Liver (tissue), 9 donors: ENCODE data around the gene KANSL1. TPM values are rescaled to one million over a fixed set of nuclear protein-coding genes. Genes with fewer than 3 reads are reported as not detected.

Experiments
- DNase-seq: peaks from one replicate; pipeline ENCODE4 v3.0.0-alpha.2; 2017; ENCODE audit warnings: low spot score
- H3K27ac ChIP-seq, 2 donors: one replicate each; pipeline ENCODE4 v1.7.0; 2013; ENCODE audit warnings: inconsistent platforms in 2 of 2, low read length in 2 of 2, control low read depth in 1 of 2, low read depth in 1 of 2, mild to moderate bottlenecking in 1 of 2
- H3K27me3 ChIP-seq, 4 donors: one replicate each; pipeline versions ENCODE4 v1.6.1 to v1.7.0; 2013; ENCODE audit warnings: low read length in 3 of 4, inconsistent platforms in 1 of 4, mild to moderate bottlenecking in 1 of 4, moderate library complexity in 1 of 4; ENCODE audit not compliant: control insufficient read depth in 4 of 4, insufficient read depth in 4 of 4
- H3K36me3 ChIP-seq, 4 donors: one replicate each; pipeline versions ENCODE4 v1.6.1 to v1.7.0; 2013; ENCODE audit warnings: low read length in 3 of 4, mild to moderate bottlenecking in 3 of 4, low read depth in 1 of 4, moderate library complexity in 1 of 4; ENCODE audit not compliant: control insufficient read depth in 4 of 4, insufficient read depth in 3 of 4
- H3K4me1 ChIP-seq, 4 donors: one replicate each; pipeline versions ENCODE4 v1.6.1 to v1.7.0; 2013; ENCODE audit warnings: low read length in 3 of 4, mild to moderate bottlenecking in 3 of 4, moderate library complexity in 1 of 4; ENCODE audit not compliant: control insufficient read depth in 4 of 4, insufficient read depth in 4 of 4
- H3K4me3 ChIP-seq, 3 donors: one replicate each; pipeline versions ENCODE4 v1.6.1 to v1.7.0; 2013; ENCODE audit warnings: low read length in 3 of 3, control low read depth in 1 of 3, low read depth in 1 of 3, mild to moderate bottlenecking in 1 of 3
- H3K9ac ChIP-seq, 2 donors: one replicate each; pipeline ENCODE4 v1.7.0; 2013; ENCODE audit warnings: low read length in 2 of 2, mild to moderate bottlenecking in 2 of 2, moderate library complexity in 2 of 2, control low read depth in 1 of 2, low read depth in 1 of 2
- H3K9me3 ChIP-seq, 4 donors: one replicate each; pipeline versions ENCODE4 v1.6.1 to v1.7.0; 2013; ENCODE audit warnings: low read length in 3 of 4; ENCODE audit not compliant: control insufficient read depth in 4 of 4
- FOXA1 ChIP-seq: IDR thresholded peaks from 2 replicates; pipeline ENCODE4 v1.6.1; 2016; ENCODE audit warnings: antibody characterized with exemption
- GABPA ChIP-seq, 2 donors: IDR thresholded peaks in 1 of 2; conservative IDR thresholded peaks in 1 of 2; 2 replicates each; pipeline ENCODE4 v1.6.1; 2016; ENCODE audit warnings: antibody characterized with exemption in 2 of 2, mild to moderate bottlenecking in 1 of 2, moderate library complexity in 1 of 2
- HNF4A ChIP-seq, 2 donors: conservative IDR thresholded peaks; 2 replicates each; pipeline ENCODE4 v1.6.1; 2016; ENCODE audit warnings: antibody characterized with exemption in 2 of 2, mild to moderate bottlenecking in 2 of 2
- HNF4G ChIP-seq: IDR thresholded peaks from 2 replicates; pipeline ENCODE4 v1.6.1; 2016; ENCODE audit warnings: antibody characterized with exemption
- JUND ChIP-seq, 2 donors: IDR thresholded peaks; 2 replicates each; pipeline ENCODE4 v1.6.1; 2016; ENCODE audit warnings: antibody characterized with exemption in 2 of 2
- NR2F2 ChIP-seq: IDR thresholded peaks from 2 replicates; pipeline ENCODE4 v1.6.1; 2016; ENCODE audit warnings: antibody characterized with exemption
- RAD21 ChIP-seq, 2 donors: IDR thresholded peaks; 2 replicates each; pipeline ENCODE4 v1.6.1; 2016; ENCODE audit warnings: antibody characterized with exemption in 2 of 2, mild to moderate bottlenecking in 2 of 2
- RXRA ChIP-seq, 2 donors: IDR thresholded peaks; 2 replicates each; pipeline ENCODE4 v1.6.1; 2017 to 2018; ENCODE audit warnings: antibody characterized with exemption in 2 of 2, mild to moderate bottlenecking in 1 of 2
- SP1 ChIP-seq: IDR thresholded peaks from 2 replicates; pipeline ENCODE4 v1.6.1; 2018; ENCODE audit warnings: antibody characterized with exemption, mild to moderate bottlenecking
- YY1 ChIP-seq: IDR thresholded peaks from 2 replicates; pipeline ENCODE4 v1.6.1; 2016; ENCODE audit warnings: antibody characterized with exemption, mild to moderate bottlenecking
- WGBS: extraction: QIAGEN DNeasy Blood & Tissue Kit; methylation state at CpG from one replicate; pipeline ENCODE4 v1.1.7; 2013; 5-methylcytosine and 5-hydroxymethylcytosine counted together
- polyA plus RNA-seq, 2 donors: library from polyadenylated mRNA; stranded (reverse) in 1 of 2; unstranded in 1 of 2; fragments of 200-250 nt in 1 of 2; fragments of >200 nt in 1 of 2; fragmentation: Nextera tagmentation in 1 of 2; extraction: Ambion mirVana in 1 of 2; gene quantifications; one replicate each; pipeline versions ENCODE4 v1.2.1 to v1.2.3, GENCODE V29; 2013 to 2015
- total RNA-seq, 2 donors: library from RNA; depleted of rRNA; stranded (reverse); fragments of >200 nt; gene quantifications; one replicate each; pipeline ENCODE4 v1.2.3, GENCODE V29; 2014
- TF ChIP-seq, protein P1 (sequence below): fragments of 150-350 bp; IDR thresholded peaks from 2 replicates; pipeline ENCODE4 v1.5.1; 2017; ENCODE audit warnings: improper control_type of control experiment, low read depth, low read length; ENCODE audit not compliant: missing input control
- TF ChIP-seq, protein P2 (sequence below): IDR thresholded peaks from 2 replicates; pipeline ENCODE4 v1.6.1; 2016; ENCODE audit warnings: antibody characterized with exemption
- TF ChIP-seq, protein P3 (sequence below): IDR thresholded peaks from 2 replicates; pipeline ENCODE4 v1.6.1; 2016; ENCODE audit warnings: antibody characterized with exemption
- TF ChIP-seq, protein P4 (sequence below): IDR thresholded peaks from 2 replicates; pipeline ENCODE4 v1.6.1; 2016; ENCODE audit warnings: antibody characterized with exemption
- TF ChIP-seq, protein P5 (sequence below): IDR thresholded peaks from 2 replicates; pipeline ENCODE4 v1.6.1; 2016; ENCODE audit warnings: antibody characterized with exemption, mild to moderate bottlenecking
- donor health status: healthy.
- donor health status: healthy.
- donor health status: healthy.
- donor health status: healthy.
- donor health status: healthy.

The KANSL1 gene
- total and polyA plus RNA-seq, 4 donors, result 5.5 to 86.3 (median 24.0) TPM

DNA sequence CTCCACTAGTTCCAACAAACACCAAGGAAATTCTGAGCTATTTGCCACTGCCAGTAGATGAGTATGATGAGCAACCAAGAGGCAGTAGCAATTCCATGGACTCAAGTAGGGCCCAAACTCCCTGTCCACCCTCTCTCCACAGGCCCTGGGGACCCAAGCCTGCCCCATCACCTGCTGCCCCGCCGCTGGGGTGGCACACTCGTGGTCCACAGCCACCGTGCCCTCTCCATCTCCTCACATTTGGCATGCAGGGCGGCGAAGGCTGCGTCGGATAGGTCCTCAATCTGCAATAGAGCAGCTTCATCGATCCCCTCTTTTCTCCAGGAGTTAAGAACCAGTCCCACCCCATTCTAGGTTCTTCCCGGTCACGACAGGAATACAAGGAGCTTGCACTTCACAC is 160.3 kb downstream of the KANSL1 start:
- TF ChIP-seq JUND (IDR thresholded peaks at IDR 0.05) (no peak), YY1 (no peak), RXRA (IDR thresholded peaks at IDR 0.05) (no peak), SP1 (no peak), FOXA1 (no peak)
- TF ChIP-seq, protein P1, sequence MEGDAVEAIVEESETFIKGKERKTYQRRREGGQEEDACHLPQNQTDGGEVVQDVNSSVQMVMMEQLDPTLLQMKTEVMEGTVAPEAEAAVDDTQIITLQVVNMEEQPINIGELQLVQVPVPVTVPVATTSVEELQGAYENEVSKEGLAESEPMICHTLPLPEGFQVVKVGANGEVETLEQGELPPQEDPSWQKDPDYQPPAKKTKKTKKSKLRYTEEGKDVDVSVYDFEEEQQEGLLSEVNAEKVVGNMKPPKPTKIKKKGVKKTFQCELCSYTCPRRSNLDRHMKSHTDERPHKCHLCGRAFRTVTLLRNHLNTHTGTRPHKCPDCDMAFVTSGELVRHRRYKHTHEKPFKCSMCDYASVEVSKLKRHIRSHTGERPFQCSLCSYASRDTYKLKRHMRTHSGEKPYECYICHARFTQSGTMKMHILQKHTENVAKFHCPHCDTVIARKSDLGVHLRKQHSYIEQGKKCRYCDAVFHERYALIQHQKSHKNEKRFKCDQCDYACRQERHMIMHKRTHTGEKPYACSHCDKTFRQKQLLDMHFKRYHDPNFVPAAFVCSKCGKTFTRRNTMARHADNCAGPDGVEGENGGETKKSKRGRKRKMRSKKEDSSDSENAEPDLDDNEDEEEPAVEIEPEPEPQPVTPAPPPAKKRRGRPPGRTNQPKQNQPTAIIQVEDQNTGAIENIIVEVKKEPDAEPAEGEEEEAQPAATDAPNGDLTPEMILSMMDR, result no peak
- Histone ChIP-seq H3K36me3 (peaks cover 16 to 82% (median 69%) of the 10 kb centered on the region in 4 donors), H3K9me3 (no peaks in the 10 kb centered on the region), H3K27ac (no peak overlapping the region), H3K27me3 (no peaks in the 10 kb centered on the region), H3K4me3 (no peak overlapping the region), H3K4me1 (no peaks in the 10 kb centered on the region), H3K9ac (no peak overlapping the region)
- 97% methylated on average over 11 of the region's 11 CpGs for WGBS
- no peak for DNase-seq

DNA sequence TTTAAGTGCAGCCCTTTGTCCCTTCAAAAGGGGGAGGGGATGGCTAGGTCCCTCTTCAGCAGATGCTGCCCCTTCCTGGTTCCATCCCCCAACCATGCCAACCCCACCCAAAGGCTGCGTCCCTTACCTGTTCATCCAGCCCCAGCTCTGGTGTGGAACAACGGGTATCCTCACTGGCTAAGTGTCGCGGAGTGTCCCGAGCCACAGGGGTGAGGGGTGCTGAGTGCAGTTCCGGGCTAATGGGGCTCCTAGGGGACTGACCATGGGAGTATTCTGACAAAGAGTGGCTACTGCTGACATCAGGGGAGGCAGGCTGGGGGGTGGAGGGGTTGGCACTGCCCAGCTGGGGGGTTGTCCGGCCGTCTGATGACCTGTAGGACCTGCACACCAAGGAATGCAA is 161.3 kb downstream of the KANSL1 start:
- 88% methylated on average over 8 of the region's 8 CpGs for WGBS
- Histone ChIP-seq H3K4me3 (no peak overlapping the region), H3K36me3 (peaks cover 16 to 72% (median 61%) of the 10 kb centered on the region in 4 donors), H3K27me3 (no peaks in the 10 kb centered on the region), H3K27ac (no peak overlapping the region), H3K4me1 (no peaks in the 10 kb centered on the region), H3K9ac (no peak overlapping the region), H3K9me3 (no peaks in the 10 kb centered on the region)
- no peak for TF ChIP-seq JUND (IDR thresholded peaks at IDR 0.05)
- TF ChIP-seq, protein P2, sequence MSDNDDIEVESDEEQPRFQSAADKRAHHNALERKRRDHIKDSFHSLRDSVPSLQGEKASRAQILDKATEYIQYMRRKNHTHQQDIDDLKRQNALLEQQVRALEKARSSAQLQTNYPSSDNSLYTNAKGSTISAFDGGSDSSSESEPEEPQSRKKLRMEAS, result no peak
- TF ChIP-seq, protein P3, sequence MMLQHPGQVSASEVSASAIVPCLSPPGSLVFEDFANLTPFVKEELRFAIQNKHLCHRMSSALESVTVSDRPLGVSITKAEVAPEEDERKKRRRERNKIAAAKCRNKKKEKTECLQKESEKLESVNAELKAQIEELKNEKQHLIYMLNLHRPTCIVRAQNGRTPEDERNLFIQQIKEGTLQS, result no peak
- TF ChIP-seq, protein P4, sequence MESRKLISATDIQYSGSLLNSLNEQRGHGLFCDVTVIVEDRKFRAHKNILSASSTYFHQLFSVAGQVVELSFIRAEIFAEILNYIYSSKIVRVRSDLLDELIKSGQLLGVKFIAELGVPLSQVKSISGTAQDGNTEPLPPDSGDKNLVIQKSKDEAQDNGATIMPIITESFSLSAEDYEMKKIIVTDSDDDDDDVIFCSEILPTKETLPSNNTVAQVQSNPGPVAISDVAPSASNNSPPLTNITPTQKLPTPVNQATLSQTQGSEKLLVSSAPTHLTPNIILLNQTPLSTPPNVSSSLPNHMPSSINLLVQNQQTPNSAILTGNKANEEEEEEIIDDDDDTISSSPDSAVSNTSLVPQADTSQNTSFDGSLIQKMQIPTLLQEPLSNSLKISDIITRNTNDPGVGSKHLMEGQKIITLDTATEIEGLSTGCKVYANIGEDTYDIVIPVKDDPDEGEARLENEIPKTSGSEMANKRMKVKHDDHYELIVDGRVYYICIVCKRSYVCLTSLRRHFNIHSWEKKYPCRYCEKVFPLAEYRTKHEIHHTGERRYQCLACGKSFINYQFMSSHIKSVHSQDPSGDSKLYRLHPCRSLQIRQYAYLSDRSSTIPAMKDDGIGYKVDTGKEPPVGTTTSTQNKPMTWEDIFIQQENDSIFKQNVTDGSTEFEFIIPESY, result no peak
- no peak for TF ChIP-seq FOXA1
- TF ChIP-seq RAD21 (IDR thresholded peaks at IDR 0.05), result no peak
- no peak for TF ChIP-seq RXRA (IDR thresholded peaks at IDR 0.05)
- no peak for TF ChIP-seq SP1
- TF ChIP-seq, protein P5, sequence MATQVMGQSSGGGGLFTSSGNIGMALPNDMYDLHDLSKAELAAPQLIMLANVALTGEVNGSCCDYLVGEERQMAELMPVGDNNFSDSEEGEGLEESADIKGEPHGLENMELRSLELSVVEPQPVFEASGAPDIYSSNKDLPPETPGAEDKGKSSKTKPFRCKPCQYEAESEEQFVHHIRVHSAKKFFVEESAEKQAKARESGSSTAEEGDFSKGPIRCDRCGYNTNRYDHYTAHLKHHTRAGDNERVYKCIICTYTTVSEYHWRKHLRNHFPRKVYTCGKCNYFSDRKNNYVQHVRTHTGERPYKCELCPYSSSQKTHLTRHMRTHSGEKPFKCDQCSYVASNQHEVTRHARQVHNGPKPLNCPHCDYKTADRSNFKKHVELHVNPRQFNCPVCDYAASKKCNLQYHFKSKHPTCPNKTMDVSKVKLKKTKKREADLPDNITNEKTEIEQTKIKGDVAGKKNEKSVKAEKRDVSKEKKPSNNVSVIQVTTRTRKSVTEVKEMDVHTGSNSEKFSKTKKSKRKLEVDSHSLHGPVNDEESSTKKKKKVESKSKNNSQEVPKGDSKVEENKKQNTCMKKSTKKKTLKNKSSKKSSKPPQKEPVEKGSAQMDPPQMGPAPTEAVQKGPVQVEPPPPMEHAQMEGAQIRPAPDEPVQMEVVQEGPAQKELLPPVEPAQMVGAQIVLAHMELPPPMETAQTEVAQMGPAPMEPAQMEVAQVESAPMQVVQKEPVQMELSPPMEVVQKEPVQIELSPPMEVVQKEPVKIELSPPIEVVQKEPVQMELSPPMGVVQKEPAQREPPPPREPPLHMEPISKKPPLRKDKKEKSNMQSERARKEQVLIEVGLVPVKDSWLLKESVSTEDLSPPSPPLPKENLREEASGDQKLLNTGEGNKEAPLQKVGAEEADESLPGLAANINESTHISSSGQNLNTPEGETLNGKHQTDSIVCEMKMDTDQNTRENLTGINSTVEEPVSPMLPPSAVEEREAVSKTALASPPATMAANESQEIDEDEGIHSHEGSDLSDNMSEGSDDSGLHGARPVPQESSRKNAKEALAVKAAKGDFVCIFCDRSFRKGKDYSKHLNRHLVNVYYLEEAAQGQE, result no peak
- TF ChIP-seq HNF4A (conservative IDR thresholded peaks at IDR 0.05), result no peak
- no peak for TF ChIP-seq GABPA (IDR thresholded peaks at IDR 0.05 in 1 of 2, conservative IDR thresholded peaks at IDR 0.05 in 1 of 2)
- TF ChIP-seq YY1, result no peak
- TF ChIP-seq NR2F2, result no peak
- no peak for TF ChIP-seq HNF4G
- DNase-seq, result no peak
